Stimulated activated CD8-positive, alpha-beta memory T cell treated with anti-CD3 and anti-CD28 coated beads, Interleukin-7, amount 100 ng/mL, for 1 hour (primary cell): ENCODE results near the gene CHST5.
"Not testable (repeated sequence)": the region's sequence is repeated elsewhere in the genome, so short reads cannot be mapped to it uniquely, and the experiment has no call there.

ENCODE experiments used
- DNase-seq, 2 donors: peaks; one replicate each; pipeline ENCODE4 v3.0.0-alpha.2; 2020; ENCODE audit warnings: low read depth in 2 of 2

CHST5 gene

DNA sequence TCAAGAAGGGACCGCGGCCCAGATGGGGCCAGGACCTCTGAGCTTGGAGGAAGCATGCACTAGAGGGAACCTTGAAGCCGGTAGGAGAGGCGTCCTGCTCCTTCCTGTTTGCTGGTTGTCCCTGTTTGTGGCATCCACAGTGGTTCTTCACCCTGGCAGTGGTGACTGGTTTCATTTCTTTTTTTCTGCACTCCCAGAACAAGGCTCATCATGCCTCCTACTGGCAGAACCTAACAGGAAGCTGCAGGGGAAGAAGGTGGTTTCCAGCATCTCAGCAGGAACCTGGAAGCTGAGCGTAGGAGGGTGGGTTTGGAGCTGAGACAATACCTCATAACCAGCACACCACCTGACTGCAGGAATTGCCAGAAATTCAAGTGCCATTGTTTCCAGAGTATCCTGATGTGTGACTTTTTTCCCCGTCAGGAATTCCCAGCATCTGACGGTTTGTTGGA is 14.3 kb upstream of the CHST5 start:
- DNase-seq, result no peak

DNA sequence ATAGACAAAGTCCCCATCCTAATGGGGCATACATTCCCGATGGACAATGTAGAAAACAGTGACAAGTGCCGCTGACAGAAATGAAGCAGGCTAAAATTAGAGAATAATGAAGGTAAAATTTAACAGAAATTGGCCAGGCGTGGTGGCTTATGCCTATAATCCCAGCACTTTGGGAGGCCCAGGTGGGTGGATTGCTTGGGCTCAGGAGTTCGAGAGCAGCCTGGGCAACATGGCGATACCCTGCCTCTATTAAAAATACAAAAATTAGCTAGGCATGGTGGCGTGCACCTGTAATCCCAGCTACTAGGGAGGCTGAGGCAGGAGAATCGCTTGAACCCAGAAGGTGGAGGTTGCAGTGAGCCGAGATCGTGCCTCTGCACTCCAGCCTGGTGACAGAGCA is 12.5 kb upstream of the CHST5 start:
- not testable (repeated sequence) for DNase-seq

DNA sequence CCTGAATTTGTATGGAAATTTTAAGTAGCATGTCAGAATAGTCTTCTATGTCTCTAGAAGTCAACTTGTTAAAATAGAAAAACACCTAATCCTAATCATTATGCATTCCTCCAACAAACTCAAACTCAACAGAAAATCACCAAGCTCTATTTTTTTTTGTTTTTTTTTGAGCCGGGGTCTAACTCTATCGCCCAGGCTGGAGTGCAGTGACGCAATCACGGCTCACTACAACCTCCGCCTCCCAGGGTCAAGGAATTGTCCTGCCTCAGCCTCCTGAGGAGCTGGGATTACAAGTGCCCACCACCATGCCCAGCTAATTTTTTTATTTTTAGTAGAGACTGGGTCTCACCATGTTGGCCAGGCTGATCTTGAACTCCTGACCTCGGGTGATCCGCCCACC is 10.4 kb upstream of the CHST5 start:
- no peak for DNase-seq

DNA sequence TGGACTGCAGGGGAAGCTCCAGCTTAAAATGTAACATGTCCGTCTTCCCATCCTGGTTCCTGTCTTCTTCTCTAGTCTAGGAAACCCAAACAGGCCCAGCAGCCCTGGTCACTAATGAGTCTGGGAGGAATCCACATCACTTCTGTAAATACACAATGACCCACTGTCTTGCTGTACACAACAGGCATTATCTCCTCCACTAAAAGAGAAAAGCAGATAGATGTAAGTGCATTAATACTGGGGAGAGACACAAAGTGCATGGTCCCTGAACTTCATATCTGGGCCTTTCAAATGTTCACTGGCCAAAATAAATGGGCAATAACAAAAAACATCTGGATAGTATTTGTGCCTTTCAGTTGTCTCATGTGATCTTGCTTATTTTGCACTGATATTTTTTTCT is 10.0 kb upstream of the CHST5 start:
- DNase-seq, result not testable (repeated sequence)

DNA sequence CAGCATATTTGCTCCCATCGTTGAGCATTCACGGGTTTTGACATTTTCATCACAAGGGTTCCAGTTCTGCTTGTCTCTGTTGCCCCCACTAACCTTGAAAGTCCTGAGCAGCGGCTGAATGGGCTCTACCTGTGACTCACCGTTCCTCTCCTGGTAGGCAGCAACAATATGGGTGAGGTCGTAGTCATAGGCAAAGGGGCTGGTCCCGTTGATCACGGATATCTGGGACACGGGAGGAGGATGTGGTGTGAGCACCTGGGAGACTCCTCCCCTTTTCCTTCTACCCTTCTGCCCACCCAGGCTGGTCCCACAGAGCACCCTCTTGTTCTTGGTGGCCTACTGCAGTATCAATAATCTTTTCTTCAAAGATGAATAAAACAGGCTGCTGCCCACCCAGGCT is 6.6 kb upstream of the CHST5 start:
- not testable (repeated sequence) for DNase-seq

DNA sequence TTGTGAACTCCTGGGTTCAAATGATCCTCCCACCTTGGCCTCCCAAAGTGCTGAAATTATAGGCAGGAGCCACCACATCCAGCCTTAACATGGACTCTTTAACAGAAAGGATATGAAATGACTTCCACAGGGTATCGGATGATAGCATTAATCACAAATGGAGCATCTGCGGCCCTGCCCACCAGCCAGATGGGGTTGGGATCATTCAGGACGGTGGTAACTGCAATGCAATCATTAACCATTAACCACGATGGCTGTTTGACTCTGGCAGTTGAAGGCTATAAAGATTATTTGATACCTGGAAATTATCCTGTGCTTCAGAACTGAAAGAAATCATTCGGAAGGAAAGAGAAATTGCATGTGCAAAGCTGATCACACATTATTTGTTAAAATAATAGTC is 5.3 kb upstream of the CHST5 start:
- no peak for DNase-seq

DNA sequence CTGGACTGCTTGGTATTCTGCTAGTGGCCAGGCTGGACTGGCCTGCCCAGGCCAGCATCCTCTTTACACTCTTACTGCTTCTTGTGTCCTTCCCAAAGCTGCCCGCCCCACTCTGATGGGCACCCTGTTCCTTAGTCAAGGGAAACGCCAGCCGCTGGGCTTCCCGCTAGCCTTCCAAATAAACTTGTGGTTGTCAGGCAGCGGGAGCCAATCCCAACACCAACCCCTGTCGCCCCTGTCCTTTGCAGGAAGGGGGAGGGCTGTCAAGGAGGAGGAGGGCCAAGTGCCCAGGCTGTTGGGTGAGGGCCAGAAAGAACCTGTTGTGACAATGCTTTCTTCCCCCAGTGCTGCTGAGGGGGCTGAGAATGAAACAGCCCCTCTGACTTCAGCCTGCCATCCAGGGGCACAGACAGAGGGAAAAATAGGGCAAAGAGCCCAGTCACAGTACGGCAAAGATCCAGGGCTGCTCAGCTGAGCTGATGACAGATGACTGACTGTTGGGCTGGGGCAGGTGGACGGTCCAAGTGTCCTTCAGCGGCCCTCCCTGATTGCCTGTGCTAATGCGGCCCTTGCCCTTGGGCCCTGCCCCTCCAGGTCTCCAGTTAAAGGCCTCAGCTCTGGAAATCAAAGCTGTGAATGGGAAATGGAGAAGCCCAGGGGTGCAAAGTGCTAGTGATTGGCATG is 3.1 kb upstream of the CHST5 start:
- not testable (repeated sequence) for DNase-seq

DNA sequence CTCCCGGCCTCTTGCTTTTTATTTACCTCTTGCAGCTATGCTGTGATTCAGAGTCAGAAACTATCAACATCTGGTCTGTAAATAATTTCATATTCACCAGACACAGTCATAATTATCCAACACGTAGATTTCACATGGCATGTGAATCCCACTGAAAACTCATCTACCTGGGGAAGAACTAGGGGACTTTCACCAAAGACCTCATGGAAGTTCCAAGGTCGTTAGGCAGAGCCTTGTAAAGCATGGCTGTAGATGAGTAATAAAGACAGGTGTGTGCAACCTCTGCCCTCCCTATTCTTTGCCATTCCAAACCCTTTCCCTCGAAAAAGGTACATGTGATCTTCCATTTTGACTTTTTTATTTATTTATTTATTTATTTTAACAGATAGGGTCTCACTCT is 1.9 kb upstream of the CHST5 start:
- DNase-seq, result no peak

DNA sequence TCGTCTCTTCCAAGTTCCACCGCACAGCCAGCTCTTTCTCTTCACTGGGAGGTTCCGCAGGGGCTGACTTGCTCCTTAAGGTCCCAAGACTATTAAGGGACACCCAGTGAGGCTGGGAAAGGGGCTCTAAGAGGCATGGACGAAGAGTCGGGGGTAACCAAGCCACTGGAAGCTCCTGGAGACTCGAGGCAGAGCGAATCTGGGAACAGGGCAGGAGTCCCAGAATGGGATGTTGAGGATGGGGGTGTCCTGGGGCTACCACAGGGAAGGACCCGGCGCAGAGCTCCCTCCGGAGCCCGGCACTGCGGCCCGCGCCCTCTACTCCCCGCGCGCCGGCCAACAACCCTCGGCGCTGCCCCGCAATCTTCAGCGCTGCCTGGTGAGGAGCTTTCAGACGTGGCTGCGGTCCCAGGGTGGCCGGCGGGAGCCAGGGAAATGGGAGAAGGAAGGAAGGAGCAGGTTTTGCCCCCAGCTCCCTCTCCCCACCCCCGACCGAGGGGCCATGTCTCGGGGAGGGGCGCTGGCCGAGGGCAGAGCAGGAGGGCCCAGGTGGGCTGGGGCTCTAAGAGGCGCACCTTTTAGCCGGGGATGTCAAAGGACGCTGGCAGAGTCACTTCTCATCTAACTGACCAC is 581 bp downstream of the CHST5 start:
- no peak for DNase-seq

DNA sequence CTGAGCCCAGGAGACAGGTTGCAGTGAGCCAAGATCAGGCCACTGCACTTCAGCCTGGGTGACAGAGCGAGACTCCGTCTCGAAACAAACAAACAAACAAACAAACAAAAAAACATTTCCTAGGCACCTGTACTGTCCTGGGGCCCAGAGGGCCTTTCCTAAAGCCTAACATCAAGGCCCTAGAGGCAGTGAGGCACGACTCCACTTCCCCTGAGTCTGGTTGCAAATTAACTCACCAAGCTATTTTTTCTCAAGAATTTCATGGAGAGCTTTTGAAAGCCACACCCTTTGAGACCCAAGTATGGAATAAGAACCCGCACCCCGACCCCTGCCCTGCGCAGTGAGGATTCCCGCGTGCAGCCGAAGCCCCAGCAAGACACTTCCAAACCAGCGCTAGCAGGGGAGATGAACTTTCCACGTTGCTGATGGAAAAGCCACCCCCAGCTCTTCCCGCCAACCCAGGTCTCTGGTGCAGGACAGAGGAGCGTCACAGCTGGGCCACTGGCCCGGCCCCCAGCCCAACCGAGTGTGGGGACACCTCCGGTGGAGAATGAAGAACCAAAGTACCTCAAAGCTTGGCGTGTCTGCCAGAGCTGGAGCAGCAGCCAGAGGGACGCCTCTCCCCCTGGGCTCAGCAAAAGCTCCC is 1.2 kb downstream of the CHST5 start:
- no peak for DNase-seq

DNA sequence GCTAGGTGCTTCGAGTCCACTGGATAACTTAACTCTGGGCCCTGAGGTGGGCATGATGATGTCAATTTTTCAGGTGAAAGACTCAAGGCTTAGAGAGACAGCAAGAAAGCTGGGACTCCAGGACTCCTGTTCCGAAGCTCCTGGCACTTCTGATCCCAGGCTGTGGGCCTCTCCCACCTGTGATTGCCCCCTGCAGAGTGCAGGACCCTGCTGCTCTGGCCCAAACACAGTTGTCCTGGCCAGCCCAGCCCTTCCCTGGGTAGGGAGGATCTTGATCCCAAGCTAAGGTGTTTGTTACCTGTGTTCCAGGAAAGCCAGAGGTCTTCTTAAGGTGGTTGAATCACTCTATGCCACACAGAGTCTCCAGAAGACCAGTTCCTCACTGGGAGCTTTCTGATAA is 3.1 kb downstream of the CHST5 start:
- DNase-seq, result no peak

DNA sequence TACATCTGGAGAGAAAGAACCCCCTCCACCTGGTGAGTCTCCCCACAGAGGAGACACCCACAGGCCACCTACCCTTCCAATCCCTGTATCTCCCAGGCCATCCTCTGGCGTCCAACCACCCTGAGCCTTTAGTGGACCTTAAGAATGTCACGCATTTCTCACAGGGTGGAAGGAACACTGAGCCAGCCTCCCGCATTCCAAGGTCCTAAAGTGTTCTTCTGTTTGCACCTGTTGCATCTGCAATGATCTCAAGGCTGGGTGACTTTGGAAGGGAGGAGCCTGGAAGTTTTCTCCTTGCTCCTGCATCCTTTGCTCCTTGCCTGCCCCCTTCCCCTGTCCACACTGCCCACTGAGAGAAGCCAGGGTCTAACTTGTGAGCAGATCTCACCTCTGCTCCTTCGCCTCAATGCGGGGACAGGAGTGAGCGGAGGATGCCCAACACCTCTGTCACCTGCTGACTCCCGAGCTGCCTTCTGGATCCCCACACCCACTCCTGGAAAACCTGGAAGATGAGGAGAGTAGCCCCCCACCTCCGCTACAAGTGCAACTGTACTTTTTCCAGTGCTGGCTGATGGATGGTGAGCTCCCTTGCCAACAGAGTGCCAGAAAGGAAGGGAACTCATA is 3.7 kb downstream of the CHST5 start:
- DNase-seq, result no peak

DNA sequence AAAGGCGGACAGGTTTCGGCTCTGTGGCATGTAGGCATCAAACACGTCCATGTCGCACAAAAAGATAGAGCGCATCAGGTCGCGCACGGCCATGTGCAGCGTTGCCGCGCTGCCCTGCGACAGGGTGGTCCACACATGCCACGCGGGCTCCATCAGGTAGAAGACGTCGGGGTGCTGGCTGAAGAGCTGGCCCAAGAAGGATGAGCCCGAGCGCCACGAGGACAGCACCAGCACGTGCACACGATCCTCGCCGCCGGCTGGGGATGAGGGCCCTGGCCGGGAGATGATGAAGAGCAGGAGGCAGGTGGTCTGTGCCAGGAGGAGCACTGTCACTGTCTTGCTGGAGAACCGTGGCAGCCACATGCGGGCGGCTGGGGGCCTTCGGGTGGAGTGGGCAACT is 5.9 kb downstream of the CHST5 start:
- no peak for DNase-seq

DNA sequence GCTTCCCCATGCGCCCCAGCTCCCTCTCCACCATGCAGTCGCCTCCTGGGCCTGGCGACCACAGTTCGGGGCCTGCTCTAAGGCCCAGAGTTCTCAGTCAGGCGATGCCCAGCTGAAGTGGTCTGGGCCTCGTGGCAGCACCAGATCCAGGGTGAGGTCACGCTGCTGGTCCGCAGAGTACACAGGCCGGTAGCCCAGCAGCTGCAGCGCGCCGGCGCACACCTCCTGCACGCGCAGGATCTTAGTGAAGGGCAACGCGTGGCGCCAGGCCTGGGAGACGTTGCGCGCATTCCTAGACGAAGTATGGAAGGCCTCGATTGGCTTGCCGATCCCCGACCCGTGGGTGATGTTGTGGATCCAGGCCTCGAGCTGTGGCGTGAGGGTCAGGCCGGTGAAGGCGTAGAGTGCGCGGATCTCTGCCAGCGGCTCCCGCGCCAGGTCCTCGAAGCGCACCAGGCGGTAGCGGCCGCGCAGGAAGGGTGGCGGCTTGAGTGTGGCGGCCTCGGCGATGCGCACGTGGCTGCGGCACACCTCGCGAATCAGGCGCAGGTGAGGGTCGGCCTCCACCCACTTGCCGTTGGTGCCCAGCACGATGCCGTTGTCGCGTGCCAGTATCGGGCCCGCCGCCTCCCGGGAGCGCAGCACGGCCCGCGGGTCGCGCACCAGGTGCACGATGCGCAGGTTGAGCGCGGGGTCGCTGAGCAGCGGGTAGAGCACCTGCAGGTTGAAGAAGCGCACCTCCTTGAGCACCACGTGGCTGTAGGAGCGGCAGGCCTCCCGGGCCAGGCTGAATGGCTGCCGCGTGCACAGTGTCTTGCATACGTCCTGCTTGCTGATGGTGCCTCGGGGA is 6.6 kb downstream of the CHST5 start:
- no peak for DNase-seq

DNA sequence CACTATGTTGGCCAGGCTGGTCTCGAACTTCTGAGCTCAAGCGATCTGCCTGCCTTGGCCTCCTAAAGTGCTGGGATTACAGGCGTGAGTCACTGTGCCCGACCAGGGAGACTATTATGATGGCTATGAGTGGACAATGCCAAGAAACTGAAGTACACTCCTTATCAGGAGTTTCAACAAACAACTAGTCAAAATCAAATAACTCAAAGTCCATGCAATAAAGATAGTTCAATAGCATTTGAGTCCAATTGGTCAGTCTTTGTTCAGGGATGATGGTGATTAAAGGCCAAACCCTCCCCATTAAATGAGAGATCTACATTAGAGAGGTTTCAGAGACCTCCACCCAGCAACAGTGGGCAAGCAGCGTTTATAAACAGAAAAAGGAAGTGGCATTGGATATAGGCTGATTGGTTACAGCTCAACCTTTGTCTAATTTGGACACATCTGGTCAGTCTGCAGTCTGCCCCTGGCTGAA is 8.0 kb downstream of the CHST5 start:
- no peak for DNase-seq

DNA sequence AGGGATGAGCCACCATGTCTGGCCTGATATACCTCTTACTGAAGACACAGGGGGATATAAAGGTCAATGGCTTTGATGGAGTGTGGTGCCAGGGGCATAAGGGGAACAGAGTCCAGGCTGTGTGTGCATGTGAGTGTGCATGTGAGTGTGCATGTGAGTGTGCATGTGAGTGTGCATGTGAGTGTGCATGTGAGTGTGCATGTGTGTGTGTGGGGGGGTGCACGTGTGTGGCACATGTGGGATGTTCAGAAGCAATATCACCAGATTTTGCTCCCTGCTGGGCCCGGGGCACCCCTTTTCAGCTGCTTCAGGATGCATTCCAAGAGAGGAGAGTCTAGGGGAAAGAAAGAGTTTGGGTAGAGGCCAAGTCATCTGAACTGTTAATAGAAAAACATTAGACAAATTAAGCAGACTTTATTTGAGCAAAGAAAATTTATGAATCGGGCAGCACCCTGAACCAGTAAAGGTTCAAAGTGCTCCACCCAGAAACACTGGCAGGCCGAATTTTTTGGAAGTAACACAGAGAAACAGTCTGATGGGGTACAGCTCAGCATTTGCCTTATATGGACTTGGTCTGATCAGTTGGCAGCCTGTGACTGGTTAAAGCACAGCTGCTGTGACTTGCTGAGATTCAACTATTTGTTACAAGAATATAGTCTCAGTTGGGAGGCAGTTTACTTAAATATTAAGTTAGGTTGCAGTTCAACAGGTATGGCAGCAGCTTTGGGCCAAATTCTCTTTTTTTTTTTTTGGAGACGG is 9.7 kb downstream of the CHST5 start:
- DNase-seq, result no peak

DNA sequence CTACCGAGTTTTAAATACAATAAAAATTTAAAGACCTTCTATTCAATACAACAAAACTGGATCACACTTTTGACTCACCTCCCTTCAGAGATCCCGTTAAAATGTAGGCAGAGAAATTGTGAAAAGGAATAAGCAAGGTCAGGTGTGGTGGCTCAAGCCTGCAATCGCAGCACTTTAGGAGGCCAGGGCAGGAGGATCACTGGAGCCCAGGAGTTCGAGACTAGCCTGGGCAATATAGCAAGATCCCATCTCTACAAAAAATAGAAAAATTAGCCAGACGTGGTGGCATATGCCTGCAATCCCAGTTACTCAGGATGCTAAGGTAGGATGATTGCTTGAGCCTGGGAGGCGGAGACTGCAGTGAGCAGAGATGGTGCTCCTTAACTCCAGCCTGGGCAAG is 16.7 kb downstream of the CHST5 start:
- no peak for DNase-seq

DNA sequence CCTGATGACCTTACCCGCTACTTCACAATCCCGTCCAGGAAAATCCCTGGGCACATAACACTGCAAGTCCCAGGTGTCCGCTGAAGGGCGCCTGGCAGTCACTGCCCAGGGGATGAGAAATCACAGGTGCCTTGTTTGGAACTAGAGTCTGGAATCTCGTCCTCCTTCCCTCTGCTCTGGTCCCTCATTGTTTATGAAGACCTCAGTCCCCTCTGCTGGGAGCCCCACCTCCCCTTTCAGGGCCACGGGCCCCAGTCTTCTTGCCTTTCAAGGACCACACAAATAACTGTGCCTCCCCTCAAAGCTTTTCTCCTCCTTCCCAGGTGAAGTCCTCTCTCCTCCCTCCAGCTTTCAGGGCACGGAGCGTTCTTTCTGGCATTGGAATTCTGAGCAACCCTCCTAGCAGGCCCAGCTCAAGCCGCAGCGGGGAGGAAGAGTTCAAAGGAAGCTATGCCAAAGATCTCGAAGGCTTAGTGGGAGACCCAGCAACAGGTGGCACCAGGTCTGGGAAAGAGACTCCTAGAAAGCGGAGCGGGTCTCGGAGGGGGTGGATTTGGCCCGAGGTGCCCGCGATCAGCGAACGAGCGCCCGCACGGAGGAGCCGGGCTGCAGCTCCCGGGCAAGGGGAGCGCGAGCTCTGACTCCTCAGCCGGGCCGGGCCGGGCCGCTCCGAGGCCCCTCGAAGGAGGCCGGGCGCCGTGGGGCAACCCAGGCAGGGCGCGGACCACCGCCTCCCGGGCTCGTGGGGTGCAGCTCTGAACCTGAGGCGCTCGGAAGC is 19.5 kb downstream of the CHST5 start:
- not testable (repeated sequence) for DNase-seq

DNA sequence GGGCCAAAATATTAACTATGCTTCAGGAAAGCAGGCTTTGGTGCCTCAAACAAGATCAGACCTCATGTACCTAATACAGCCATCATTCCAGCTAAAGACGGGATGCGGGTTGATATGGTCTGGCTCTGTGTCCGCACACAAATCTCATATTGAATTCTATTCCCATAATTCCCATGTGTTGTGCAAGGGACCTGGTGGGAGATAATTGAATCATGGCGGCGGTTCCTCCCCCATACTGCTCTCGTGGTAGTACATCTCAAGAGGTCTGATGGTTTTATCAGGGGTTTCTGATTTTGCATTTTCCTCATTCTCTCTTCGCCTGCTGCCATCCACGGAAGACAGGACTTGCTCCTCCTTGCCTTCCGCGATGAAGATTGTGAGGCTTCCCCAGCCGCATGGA is 21.6 kb downstream of the CHST5 start:
- DNase-seq, result no peak

DNA sequence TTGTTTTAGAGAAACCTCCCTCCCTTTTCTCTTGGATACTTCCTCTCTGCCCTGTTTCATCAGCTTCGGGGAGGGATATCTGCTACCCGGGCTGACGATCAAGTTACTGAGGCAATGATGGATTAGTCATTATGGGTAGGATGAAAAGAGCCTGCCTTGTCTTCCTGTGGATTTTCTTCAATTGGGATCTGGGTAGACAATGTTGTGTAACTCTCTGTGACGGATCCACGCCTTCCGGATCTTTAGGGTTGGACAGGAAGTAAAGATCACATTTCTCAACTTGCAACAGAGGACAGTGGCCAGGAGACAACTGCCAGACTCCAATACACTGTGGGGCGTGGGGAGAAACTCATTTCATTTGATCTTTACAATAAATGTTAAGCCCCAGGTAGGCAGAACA is 29.3 kb downstream of the CHST5 start:
- no peak for DNase-seq
